ENCODE measurements around the gene PAOX.

DNA sequence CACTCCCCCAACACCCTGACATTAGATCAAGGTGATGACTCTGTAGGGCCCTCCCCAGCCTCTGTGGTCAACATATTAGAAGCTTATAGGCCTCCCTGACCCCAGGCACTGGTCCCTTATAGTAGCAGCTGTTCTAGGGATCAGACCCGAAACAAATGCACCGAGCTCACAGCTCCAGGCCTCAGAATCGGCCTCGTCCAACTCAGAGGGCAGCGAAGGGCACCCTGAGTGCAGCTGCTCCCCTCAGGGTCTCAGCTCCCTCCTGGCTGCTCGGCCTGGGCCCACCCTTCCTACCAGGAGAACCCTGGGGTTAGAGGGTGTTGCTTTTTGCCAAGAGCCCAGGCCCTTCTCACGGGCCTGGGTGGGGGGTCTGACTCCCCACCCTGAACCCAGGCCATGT, 10.9 kb upstream of the PAOX start:
- TF ChIP-seq GATA2 (IDR thresholded peaks at IDR 0.05; ENCODE audit: low read depth, low read length) (no peak), GATA3 (IDR thresholded peaks at IDR 0.05; ENCODE audit: low read depth, low read length) (no peak)

Data from SH-SY5Y (cell line).